ENCODE data around the gene SKA2. TPM values are rescaled to one million over a fixed set of nuclear protein-coding genes. Genes with fewer than 3 reads are reported as not detected.
"Not testable (repeated sequence)": the region's sequence is repeated elsewhere in the genome, so short reads cannot be mapped to it uniquely, and the experiment has no call there.

SKA2 gene
- total RNA-seq, 1 experiment from 2014 or later: 91.9 TPM

DNA sequence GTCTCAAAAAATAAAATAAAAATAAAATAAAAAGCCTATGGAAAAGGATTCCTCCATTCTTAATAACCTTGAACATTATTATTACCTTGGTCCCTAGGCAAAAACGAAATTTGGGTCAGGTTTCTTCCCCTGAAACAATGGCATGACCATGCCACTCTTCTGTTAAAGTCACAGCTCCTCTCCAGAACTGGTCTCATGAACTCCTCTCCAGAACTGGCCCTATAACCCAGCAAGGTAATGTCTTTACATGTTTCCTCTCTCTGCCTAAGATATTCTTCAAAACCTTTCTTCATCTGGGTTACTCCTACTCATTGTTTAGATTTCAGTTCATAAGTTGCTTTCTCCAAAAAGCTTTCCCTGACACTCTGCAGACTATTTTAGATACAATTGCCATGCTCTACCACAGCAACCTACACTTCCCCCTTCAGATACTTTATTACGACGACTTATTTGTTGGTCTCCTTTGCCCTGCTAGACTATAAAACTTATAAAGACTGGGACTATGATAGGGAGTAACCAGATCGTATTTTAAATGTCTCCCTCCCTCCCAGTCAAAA is 61.8 kb downstream of the SKA2 start:
- no peak overlapping the region for H3K4ac ChIP-seq (ENCODE audit: low read depth, low read length)
- Mint-ChIP-seq H3K27me3 (ENCODE audit: low read depth) (no peaks in the 10 kb centered on the region), H3K4me1 (no peaks in the 10 kb centered on the region), H3K36me3 (ENCODE audit: insufficient read depth in 1 of 3, low read depth in 3 of 3) (peaks cover 9 to 23% (median 17%) of the 10 kb centered on the region in 3 experiments; a peak in 6 of 7 replicates), H3K27ac (peak overlapping the region in 1 of 3 experiments; percentile 8; a peak in 1 of 7 replicates), H3K4me3 (no peak overlapping the region), H3K9me3 (no peaks in the 10 kb centered on the region)
- H3K14ac ChIP-seq (ENCODE audit: insufficient read depth, low read length): no peak overlapping the region
- no CpG with 5 or more reads among the region's 4 CpGs for WGBS (ENCODE audit: extremely low coverage, insufficient read length, low lambda C conversion rate)
- no peak for DNase-seq
- H2BK20ac ChIP-seq (ENCODE audit: low read depth, low read length, poor library complexity, severe bottlenecking): no peak overlapping the region
- no peak overlapping the region for H3K23ac ChIP-seq (ENCODE audit: insufficient read length, low read depth, low read length)
- H2BK120ac ChIP-seq (ENCODE audit: low read depth, low read length, poor library complexity, severe bottlenecking): no peak overlapping the region
- no peak overlapping the region for H3K9ac ChIP-seq (ENCODE audit: extremely low read depth, insufficient read length, low read length)
- H4K91ac ChIP-seq (ENCODE audit: insufficient read length, low read depth, low read length): no peak overlapping the region
- no peak overlapping the region for H3K56ac ChIP-seq (ENCODE audit: insufficient read length, low read depth, low read length)
- H3K4me2 ChIP-seq (ENCODE audit: insufficient read depth, insufficient read length, low read length): no peak overlapping the region
- no peak overlapping the region for H2AK5ac ChIP-seq (ENCODE audit: insufficient read length, low read length)
- no peak overlapping the region for H2BK12ac ChIP-seq (ENCODE audit: insufficient read length, low read depth, low read length)
- peaks cover 3% of the 10 kb centered on the region for H3K79me1 ChIP-seq (ENCODE audit: insufficient read depth, low read depth, low read length, poor library complexity, severe bottlenecking)
- no peak overlapping the region for H4K5ac ChIP-seq (ENCODE audit: insufficient read length, low read depth, low read length)
- H3K27me3 ChIP-seq (ENCODE audit: insufficient read depth, low read length): no peaks in the 10 kb centered on the region
- TF ChIP-seq, protein P1, sequence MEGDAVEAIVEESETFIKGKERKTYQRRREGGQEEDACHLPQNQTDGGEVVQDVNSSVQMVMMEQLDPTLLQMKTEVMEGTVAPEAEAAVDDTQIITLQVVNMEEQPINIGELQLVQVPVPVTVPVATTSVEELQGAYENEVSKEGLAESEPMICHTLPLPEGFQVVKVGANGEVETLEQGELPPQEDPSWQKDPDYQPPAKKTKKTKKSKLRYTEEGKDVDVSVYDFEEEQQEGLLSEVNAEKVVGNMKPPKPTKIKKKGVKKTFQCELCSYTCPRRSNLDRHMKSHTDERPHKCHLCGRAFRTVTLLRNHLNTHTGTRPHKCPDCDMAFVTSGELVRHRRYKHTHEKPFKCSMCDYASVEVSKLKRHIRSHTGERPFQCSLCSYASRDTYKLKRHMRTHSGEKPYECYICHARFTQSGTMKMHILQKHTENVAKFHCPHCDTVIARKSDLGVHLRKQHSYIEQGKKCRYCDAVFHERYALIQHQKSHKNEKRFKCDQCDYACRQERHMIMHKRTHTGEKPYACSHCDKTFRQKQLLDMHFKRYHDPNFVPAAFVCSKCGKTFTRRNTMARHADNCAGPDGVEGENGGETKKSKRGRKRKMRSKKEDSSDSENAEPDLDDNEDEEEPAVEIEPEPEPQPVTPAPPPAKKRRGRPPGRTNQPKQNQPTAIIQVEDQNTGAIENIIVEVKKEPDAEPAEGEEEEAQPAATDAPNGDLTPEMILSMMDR (conservative IDR thresholded peaks at IDR 0.05): no peak
- H4K20me1 ChIP-seq (ENCODE audit: control insufficient read depth, insufficient read depth, insufficient read length): no peaks in the 10 kb centered on the region
- no peak overlapping the region for H4K8ac ChIP-seq (replicated peaks; ENCODE audit: insufficient read length, low read depth, low read length)
- no peaks in the 10 kb centered on the region for H3K23me2 ChIP-seq (ENCODE audit: insufficient read length, low read depth, low read length, poor library complexity, severe bottlenecking)
- no peaks in the 10 kb centered on the region for H3K4me1 ChIP-seq (ENCODE audit: insufficient read depth, low read length)
- H3T11ph ChIP-seq (ENCODE audit: low read length): no peak overlapping the region
- no peak overlapping the region for H2BK5ac ChIP-seq (ENCODE audit: insufficient read length, low read length)
- H3K9me3 ChIP-seq (ENCODE audit: control insufficient read depth, low read depth, low read length): no peaks in the 10 kb centered on the region
- no peak overlapping the region for H3K27ac ChIP-seq (ENCODE audit: insufficient read length, low read depth, low read length)
- H3K18ac ChIP-seq (ENCODE audit: insufficient read length, low read depth, low read length): no peak overlapping the region
- no peak overlapping the region for H2BK15ac ChIP-seq (ENCODE audit: low read depth, low read length)
- H2AFZ ChIP-seq (ENCODE audit: low read length): no peak overlapping the region
- no peaks in the 10 kb centered on the region; the same call in 1 of the 2 replicates for H3K79me2 ChIP-seq (ENCODE audit: insufficient read depth, low read length)

DNA sequence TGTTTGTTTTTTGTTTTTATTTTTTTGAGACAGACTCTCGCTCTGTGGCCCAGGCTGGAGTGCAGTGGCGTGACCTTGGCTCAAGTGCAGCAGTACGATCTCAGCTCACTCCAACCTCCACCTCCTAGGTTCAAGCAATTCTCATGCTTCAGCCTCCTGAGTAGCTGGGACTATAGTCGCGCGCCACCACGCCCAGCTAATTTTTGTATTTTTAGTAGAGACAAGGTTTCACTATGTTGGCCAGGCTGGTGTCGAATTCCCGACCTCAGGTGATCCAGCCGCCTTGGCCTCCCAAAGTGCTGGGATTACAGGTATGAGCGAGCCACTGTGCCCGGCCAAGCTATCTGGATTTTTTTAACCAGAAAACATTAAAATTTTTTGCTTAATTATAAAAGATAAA is 64.4 kb downstream of the SKA2 start:
- not testable (repeated sequence) for H3K27ac Mint-ChIP-seq; H3K27me3 Mint-ChIP-seq (ENCODE audit: low read depth); H3K14ac ChIP-seq (ENCODE audit: insufficient read depth, low read length); H3K4me2 ChIP-seq (ENCODE audit: insufficient read depth, insufficient read length, low read length); H3T11ph ChIP-seq (ENCODE audit: low read length); H2BK12ac ChIP-seq (ENCODE audit: insufficient read length, low read depth, low read length); H3K79me1 ChIP-seq (ENCODE audit: insufficient read depth, low read depth, low read length, poor library complexity, severe bottlenecking); H3K4ac ChIP-seq (ENCODE audit: low read depth, low read length); H3K27ac ChIP-seq (ENCODE audit: insufficient read length, low read depth, low read length); H2BK20ac ChIP-seq (ENCODE audit: low read depth, low read length, poor library complexity, severe bottlenecking); H4K5ac ChIP-seq (ENCODE audit: insufficient read length, low read depth, low read length); H3K4me1 Mint-ChIP-seq; H3K56ac ChIP-seq (ENCODE audit: insufficient read length, low read depth, low read length); H3K79me2 ChIP-seq (ENCODE audit: insufficient read depth, low read length); H3K23me2 ChIP-seq (ENCODE audit: insufficient read length, low read depth, low read length, poor library complexity, severe bottlenecking); H2BK15ac ChIP-seq (ENCODE audit: low read depth, low read length); H3K18ac ChIP-seq (ENCODE audit: insufficient read length, low read depth, low read length); H3K9me3 Mint-ChIP-seq; H2BK5ac ChIP-seq (ENCODE audit: insufficient read length, low read length); H4K91ac ChIP-seq (ENCODE audit: insufficient read length, low read depth, low read length); H2BK120ac ChIP-seq (ENCODE audit: low read depth, low read length, poor library complexity, severe bottlenecking); H4K20me1 ChIP-seq (ENCODE audit: control insufficient read depth, insufficient read depth, insufficient read length); DNase-seq; H3K23ac ChIP-seq (ENCODE audit: insufficient read length, low read depth, low read length); H3K4me3 Mint-ChIP-seq; H3K9me3 ChIP-seq (ENCODE audit: control insufficient read depth, low read depth, low read length); H2AK5ac ChIP-seq (ENCODE audit: insufficient read length, low read length); H4K8ac ChIP-seq (replicated peaks; ENCODE audit: insufficient read length, low read depth, low read length); H3K4me1 ChIP-seq (ENCODE audit: insufficient read depth, low read length); H3K9ac ChIP-seq (ENCODE audit: extremely low read depth, insufficient read length, low read length); H3K27me3 ChIP-seq (ENCODE audit: insufficient read depth, low read length); H2AFZ ChIP-seq (ENCODE audit: low read length)
- WGBS (ENCODE audit: extremely low coverage, insufficient read length, low lambda C conversion rate): no CpG with 5 or more reads among the region's 12 CpGs
- H3K36me3 Mint-ChIP-seq (ENCODE audit: insufficient read depth in 1 of 3, low read depth in 3 of 3): peaks cover 10 to 25% (median 18%) of the 10 kb centered on the region in 3 experiments; a peak in 6 of 7 replicates

All from H9 (cell line).